ENCODE measurements around the gene PSMD14. TPM values are rescaled to one million over a fixed set of nuclear protein-coding genes. Genes with fewer than 3 reads are reported as not detected.

Gene PSMD14
- total and polyA plus RNA-seq, 2 experiments from 2014 or later, result 70.2 to 71.0 TPM

DNA sequence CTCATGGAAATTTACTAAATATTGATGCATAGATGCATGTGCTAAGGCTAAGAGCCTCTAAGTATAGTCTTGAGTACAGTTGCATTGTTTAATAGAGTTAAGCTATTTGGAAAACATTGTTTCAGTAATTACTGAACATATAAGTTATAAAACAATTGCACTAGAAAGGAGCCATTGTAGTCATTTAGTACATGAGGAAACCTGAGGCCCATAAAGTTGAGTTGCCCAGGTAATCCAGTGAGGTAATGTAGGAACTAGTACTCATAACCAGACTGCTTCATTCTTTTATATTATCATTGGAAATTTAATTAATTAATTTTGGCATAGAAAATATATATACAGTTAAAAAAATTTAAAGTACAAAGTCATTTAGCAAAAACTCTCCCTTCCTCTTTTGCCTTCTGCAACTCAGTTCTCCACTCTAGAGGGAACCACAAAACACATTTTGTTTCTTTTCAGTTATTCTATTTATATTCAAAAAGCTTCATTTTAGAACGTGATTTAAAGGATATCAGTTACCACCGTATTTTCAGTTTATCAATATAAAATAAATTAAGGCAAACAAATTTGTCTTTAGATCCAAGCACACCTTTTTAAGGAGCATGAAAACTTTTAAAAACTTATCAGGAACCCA lies 80.0 kb downstream of the PSMD14 start:
- no peaks in the 10 kb centered on the region for H3K9me2 ChIP-seq (replicated peaks; ENCODE audit: insufficient read depth)
- H3K4me2 ChIP-seq, result no peak overlapping the region
- WGBS (ENCODE audit: low lambda C conversion rate, missing lambda C conversion rate), result 91% methylated on average over 2 of the region's 2 CpGs
- no peaks in the 10 kb centered on the region for H3K9me3 ChIP-seq (ENCODE audit: low read depth)
- H3K79me2 ChIP-seq, result no peaks in the 10 kb centered on the region
- H3K4me1 ChIP-seq (ENCODE audit: insufficient read depth), result no peaks in the 10 kb centered on the region
- DNase-seq (ENCODE audit: low spot score), result no peak
- H2AFZ ChIP-seq, result no peak overlapping the region
- no peak for TF ChIP-seq EZH2 (IDR thresholded peaks at IDR 0.05; ENCODE audit: borderline replicate concordance)
- TF ChIP-seq, protein P1, sequence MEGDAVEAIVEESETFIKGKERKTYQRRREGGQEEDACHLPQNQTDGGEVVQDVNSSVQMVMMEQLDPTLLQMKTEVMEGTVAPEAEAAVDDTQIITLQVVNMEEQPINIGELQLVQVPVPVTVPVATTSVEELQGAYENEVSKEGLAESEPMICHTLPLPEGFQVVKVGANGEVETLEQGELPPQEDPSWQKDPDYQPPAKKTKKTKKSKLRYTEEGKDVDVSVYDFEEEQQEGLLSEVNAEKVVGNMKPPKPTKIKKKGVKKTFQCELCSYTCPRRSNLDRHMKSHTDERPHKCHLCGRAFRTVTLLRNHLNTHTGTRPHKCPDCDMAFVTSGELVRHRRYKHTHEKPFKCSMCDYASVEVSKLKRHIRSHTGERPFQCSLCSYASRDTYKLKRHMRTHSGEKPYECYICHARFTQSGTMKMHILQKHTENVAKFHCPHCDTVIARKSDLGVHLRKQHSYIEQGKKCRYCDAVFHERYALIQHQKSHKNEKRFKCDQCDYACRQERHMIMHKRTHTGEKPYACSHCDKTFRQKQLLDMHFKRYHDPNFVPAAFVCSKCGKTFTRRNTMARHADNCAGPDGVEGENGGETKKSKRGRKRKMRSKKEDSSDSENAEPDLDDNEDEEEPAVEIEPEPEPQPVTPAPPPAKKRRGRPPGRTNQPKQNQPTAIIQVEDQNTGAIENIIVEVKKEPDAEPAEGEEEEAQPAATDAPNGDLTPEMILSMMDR (IDR thresholded peaks at IDR 0.05; ENCODE audit: poor library complexity), result no peak
- TF ChIP-seq EZH2phosphoT487 (IDR thresholded peaks at IDR 0.05; ENCODE audit: low read depth, severe bottlenecking, unreplicated experiment), result no peak
- H3K27me3 ChIP-seq, result no peaks in the 10 kb centered on the region
- H3K27ac ChIP-seq, result no peak overlapping the region
- H3K36me3 ChIP-seq (replicated peaks; ENCODE audit: insufficient read depth, low read depth), result no peaks in the 10 kb centered on the region
- no peaks in the 10 kb centered on the region for H4K20me1 ChIP-seq (ENCODE audit: insufficient read depth, poor library complexity, severe bottlenecking)
- H3K4me3 ChIP-seq, result no peak overlapping the region

DNA sequence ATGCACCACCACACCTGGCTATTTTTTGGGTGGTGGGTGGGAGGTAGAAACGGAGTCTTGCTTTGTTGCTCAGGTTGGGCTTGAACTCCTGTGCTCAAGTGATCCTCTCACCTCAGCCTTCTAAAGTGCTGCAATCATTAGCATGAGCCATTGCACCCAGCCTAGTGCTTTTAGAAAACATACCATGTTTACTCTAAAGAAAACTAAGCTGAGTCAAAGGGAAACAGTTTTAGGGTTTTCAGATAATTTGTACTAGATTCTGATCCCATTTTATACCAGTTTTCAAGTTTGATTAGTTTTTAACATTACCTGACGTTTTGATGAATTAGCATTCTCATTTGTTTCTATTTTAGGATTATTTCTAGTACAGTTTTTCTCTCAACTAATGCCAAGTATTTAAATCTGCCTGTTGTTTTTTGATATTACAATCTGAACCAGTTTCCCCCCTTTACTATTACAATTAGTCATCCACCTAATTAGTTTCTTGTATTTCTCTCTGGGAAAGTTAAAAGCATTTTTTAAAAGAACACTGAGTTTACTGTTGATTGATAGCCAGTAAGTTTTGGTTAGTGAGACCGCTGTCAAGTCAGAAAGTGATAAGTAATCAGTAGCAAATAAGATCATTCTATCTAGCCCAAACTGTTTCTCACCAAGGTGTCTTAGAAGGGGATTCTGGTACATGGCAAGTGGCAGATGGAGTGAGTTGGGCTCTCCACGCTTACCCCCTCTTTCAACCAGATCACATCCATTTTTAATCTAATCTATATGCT lies 83.7 kb downstream of the PSMD14 start:
- H3K4me3 ChIP-seq, result no peak overlapping the region
- H3K9me2 ChIP-seq (replicated peaks; ENCODE audit: insufficient read depth), result no peaks in the 10 kb centered on the region
- no peaks in the 10 kb centered on the region for H3K27me3 ChIP-seq
- WGBS (ENCODE audit: low lambda C conversion rate, missing lambda C conversion rate), result 93% methylated on average over 4 of the region's 4 CpGs
- DNase-seq (ENCODE audit: low spot score), result no peak
- no peaks in the 10 kb centered on the region for H4K20me1 ChIP-seq (ENCODE audit: insufficient read depth, poor library complexity, severe bottlenecking)
- no peaks in the 10 kb centered on the region for H3K4me1 ChIP-seq (ENCODE audit: insufficient read depth)
- no peak overlapping the region for H3K27ac ChIP-seq
- H3K79me2 ChIP-seq, result no peaks in the 10 kb centered on the region
- TF ChIP-seq EZH2phosphoT487 (IDR thresholded peaks at IDR 0.05; ENCODE audit: low read depth, severe bottlenecking, unreplicated experiment) (no peak), EZH2 (IDR thresholded peaks at IDR 0.05; ENCODE audit: borderline replicate concordance) (no peak)
- TF ChIP-seq, protein P1 (IDR thresholded peaks at IDR 0.05; ENCODE audit: poor library complexity), result no peak
- no peak overlapping the region for H3K4me2 ChIP-seq
- H3K9me3 ChIP-seq (ENCODE audit: low read depth), result no peaks in the 10 kb centered on the region
- no peaks in the 10 kb centered on the region for H3K36me3 ChIP-seq (replicated peaks; ENCODE audit: insufficient read depth, low read depth)
- no peak overlapping the region for H2AFZ ChIP-seq

DNA sequence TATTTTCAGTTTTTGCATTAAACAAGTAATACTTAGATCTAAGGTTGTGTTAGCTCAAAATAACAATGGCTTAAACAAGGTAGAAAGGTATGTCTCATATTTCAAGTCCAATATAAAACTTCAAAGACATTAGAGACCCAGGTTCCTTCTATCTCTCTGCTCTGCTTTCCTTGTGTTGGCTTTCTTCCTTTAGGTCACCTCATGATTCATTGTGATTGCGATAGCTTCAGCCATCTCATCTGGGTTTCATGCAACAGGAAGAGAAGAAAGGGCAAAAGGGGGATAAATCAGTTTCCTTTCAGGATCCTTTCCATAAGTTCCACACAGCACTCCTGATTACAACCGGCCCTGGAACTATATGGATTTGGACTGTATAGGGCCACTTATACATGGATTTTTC lies 91.9 kb downstream of the PSMD14 start:
- WGBS (ENCODE audit: low lambda C conversion rate, missing lambda C conversion rate), result 97% methylated on average over 2 of the region's 2 CpGs
- no peaks in the 10 kb centered on the region for H3K4me1 ChIP-seq (ENCODE audit: insufficient read depth)
- H4K20me1 ChIP-seq (ENCODE audit: insufficient read depth, poor library complexity, severe bottlenecking), result no peaks in the 10 kb centered on the region
- no peaks in the 10 kb centered on the region for H3K9me2 ChIP-seq (replicated peaks; ENCODE audit: insufficient read depth)
- no peaks in the 10 kb centered on the region for H3K36me3 ChIP-seq (replicated peaks; ENCODE audit: insufficient read depth, low read depth)
- no peak overlapping the region for H2AFZ ChIP-seq
- TF ChIP-seq EZH2phosphoT487 (IDR thresholded peaks at IDR 0.05; ENCODE audit: low read depth, severe bottlenecking, unreplicated experiment) (no peak), EZH2 (IDR thresholded peaks at IDR 0.05; ENCODE audit: borderline replicate concordance) (no peak)
- TF ChIP-seq, protein P1 (IDR thresholded peaks at IDR 0.05; ENCODE audit: poor library complexity), result no peak
- no peak for DNase-seq (ENCODE audit: low spot score)
- no peaks in the 10 kb centered on the region for H3K27me3 ChIP-seq
- no peak overlapping the region for H3K27ac ChIP-seq
- H3K4me2 ChIP-seq, result no peak overlapping the region
- no peaks in the 10 kb centered on the region for H3K79me2 ChIP-seq
- no peaks in the 10 kb centered on the region for H3K9me3 ChIP-seq (ENCODE audit: low read depth)
- no peak overlapping the region for H3K4me3 ChIP-seq
